ENCODE measurements around the gene FTCD.

GRCh38 chr21:46089285-46089684, 66.1 kb downstream of the FTCD start:
- TF ChIP-seq CTCF (conservative IDR thresholded peaks at IDR 0.05 in 1 of 2, IDR thresholded peaks at IDR 0.05 in 1 of 2; ENCODE audit: low read depth in 1 of 2, low read length in 2 of 2) (no peak), EZH2 (IDR thresholded peaks at IDR 0.05; ENCODE audit: low read length, missing control alignments) (no peak)

Data from fibroblast of lung (primary cell).